Rectal smooth muscle tissue (tissue), 1 donor: ENCODE data around the gene ZNF33A.

ENCODE experiments used
- H3K27ac ChIP-seq: one replicate; pipeline ENCODE4 v1.7.0; 2013; ENCODE audit warnings: low read depth, low read length, inconsistent platforms
- H3K27me3 ChIP-seq: one replicate; pipeline ENCODE4 v1.7.0; 2013; ENCODE audit warnings: low read length; ENCODE audit not compliant: control insufficient read depth, insufficient read depth
- H3K36me3 ChIP-seq: one replicate; pipeline ENCODE4 v1.7.0; 2013; ENCODE audit warnings: low read length; ENCODE audit not compliant: control insufficient read depth, insufficient read depth
- H3K4me1 ChIP-seq: one replicate; pipeline ENCODE4 v1.7.0; 2013; ENCODE audit warnings: low read length; ENCODE audit not compliant: control insufficient read depth, insufficient read depth
- H3K4me3 ChIP-seq: one replicate; pipeline ENCODE4 v1.7.0; 2013; ENCODE audit warnings: low read length
- H3K9ac ChIP-seq: one replicate; pipeline ENCODE4 v1.7.0; 2013; ENCODE audit warnings: low read length

The ZNF33A gene

GRCh38 chr10:38112159-38112558, 101.7 kb downstream of the ZNF33A start:
- H3K9ac ChIP-seq: no peak overlapping the region
- no peak overlapping the region for H3K27ac ChIP-seq
- no peaks in the 10 kb centered on the region for H3K27me3 ChIP-seq
- H3K4me3 ChIP-seq: no peak overlapping the region
- H3K4me1 ChIP-seq: no peaks in the 10 kb centered on the region
- peaks cover 19% of the 10 kb centered on the region for H3K36me3 ChIP-seq
